DND-41 (cell line): Measurements from ENCODE around the gene SLC23A2.

ENCODE experiments used
- CTCF ChIP-seq: IDR thresholded peaks from 2 replicates; pipeline ENCODE4 v1.5.1; 2012; ENCODE audit warnings: borderline replicate concordance, low read length, moderate library complexity, mild to moderate bottlenecking; ENCODE audit not compliant: poor library complexity, severe bottlenecking; ENCODE audit errors: extremely low read depth
- EZH2 ChIP-seq: IDR thresholded peaks from 3 replicates; pipeline ENCODE4 v1.6.1; 2012; ENCODE audit warnings: borderline replicate concordance, low read depth, mild to moderate bottlenecking, moderate library complexity, low read length, inconsistent platforms; ENCODE audit not compliant: severe bottlenecking

GRCh38 chr20:5002077-5002413 lies 735 bp upstream of the SLC23A2 start:
- TF ChIP-seq CTCF (no peak), EZH2 (no peak)
